Measurements from ENCODE around the gene P2RY8. TPM values are rescaled to one million over a fixed set of nuclear protein-coding genes. Genes with fewer than 3 reads are reported as not detected.

P2RY8 gene
- total and polyA plus RNA-seq, 2 of the 4 experiments (the other 2 are of a cell fraction): not detected

- no peak for TF ChIP-seq MXI1 (IDR thresholded peaks at IDR 0.05; ENCODE audit: borderline replicate concordance, low read depth, low read length)
- TF ChIP-seq, protein P1, sequence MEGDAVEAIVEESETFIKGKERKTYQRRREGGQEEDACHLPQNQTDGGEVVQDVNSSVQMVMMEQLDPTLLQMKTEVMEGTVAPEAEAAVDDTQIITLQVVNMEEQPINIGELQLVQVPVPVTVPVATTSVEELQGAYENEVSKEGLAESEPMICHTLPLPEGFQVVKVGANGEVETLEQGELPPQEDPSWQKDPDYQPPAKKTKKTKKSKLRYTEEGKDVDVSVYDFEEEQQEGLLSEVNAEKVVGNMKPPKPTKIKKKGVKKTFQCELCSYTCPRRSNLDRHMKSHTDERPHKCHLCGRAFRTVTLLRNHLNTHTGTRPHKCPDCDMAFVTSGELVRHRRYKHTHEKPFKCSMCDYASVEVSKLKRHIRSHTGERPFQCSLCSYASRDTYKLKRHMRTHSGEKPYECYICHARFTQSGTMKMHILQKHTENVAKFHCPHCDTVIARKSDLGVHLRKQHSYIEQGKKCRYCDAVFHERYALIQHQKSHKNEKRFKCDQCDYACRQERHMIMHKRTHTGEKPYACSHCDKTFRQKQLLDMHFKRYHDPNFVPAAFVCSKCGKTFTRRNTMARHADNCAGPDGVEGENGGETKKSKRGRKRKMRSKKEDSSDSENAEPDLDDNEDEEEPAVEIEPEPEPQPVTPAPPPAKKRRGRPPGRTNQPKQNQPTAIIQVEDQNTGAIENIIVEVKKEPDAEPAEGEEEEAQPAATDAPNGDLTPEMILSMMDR (conservative IDR thresholded peaks at IDR 0.05; ENCODE audit: low read depth, low read length): no peak
- no peak for TF ChIP-seq SMC3 (IDR thresholded peaks at IDR 0.05; ENCODE audit: low read depth, low read length)
- no peak for TF ChIP-seq RFX5 (IDR thresholded peaks at IDR 0.05; ENCODE audit: low read depth, low read length)
- TF ChIP-seq, protein P2, sequence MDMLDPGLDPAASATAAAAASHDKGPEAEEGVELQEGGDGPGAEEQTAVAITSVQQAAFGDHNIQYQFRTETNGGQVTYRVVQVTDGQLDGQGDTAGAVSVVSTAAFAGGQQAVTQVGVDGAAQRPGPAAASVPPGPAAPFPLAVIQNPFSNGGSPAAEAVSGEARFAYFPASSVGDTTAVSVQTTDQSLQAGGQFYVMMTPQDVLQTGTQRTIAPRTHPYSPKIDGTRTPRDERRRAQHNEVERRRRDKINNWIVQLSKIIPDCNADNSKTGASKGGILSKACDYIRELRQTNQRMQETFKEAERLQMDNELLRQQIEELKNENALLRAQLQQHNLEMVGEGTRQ (IDR thresholded peaks at IDR 0.05; ENCODE audit: low read depth, low read length): no peak
- TF ChIP-seq ELK1 (IDR thresholded peaks at IDR 0.05; ENCODE audit: borderline replicate concordance, low read depth, low read length): no peak
- TF ChIP-seq RAD21 (IDR thresholded peaks at IDR 0.05; ENCODE audit: low read length): no peak
- no peak for TF ChIP-seq FOS (IDR thresholded peaks at IDR 0.05; ENCODE audit: low read depth, low read length)
- no peak for TF ChIP-seq POLR2A (IDR thresholded peaks at IDR 0.05; ENCODE audit: low read depth, low read length)
- TF ChIP-seq BHLHE40 (IDR thresholded peaks at IDR 0.05; ENCODE audit: low read depth, low read length): no peak
- no peak for TF ChIP-seq NFE2L2 (IDR thresholded peaks at IDR 0.05; ENCODE audit: low read depth, low read length)
- TF ChIP-seq MAZ (IDR thresholded peaks at IDR 0.05; ENCODE audit: borderline replicate concordance, low read depth, low read length): no peak
Measured at GRCh38 chrX:1561164-1561563, 24.2 kb upstream of the P2RY8 start.

More at GRCh38 chrX:1561164-1561563, 24.2 kb upstream of the P2RY8 start:
- no peak overlapping the region for H2BK5ac ChIP-seq (ENCODE audit: low read depth, low read length, poor library complexity, severe bottlenecking)
- H4K91ac ChIP-seq (ENCODE audit: insufficient read depth, low read depth, low read length): no peak overlapping the region
- H3K23ac ChIP-seq (ENCODE audit: low read depth, low read length): no peak overlapping the region
- DNase-seq: no peak
- POLR2A ChIA-PET (ENCODE audit: unreplicated experiment): no interaction called here
- no peak overlapping the region for H2AK9ac ChIP-seq (replicated peaks; ENCODE audit: low read depth, low read length, poor library complexity)
- H4K8ac ChIP-seq (ENCODE audit: low read depth in 2 of 2, low read length in 2 of 2): no peak overlapping the region
- H3K79me1 ChIP-seq (ENCODE audit: low read depth in 1 of 2, low read length in 2 of 2): no peaks in the 10 kb centered on the region
- in situ Hi-C loops (cut with MboI; ENCODE audit: low sequenced_read_pairs) (no loop called here), intact Hi-C loops (cut with micrococcal nuclease) (no loop called here), dilution Hi-C loops (cut with HindIII; ENCODE audit: low sequenced_read_pairs, unreplicated experiment) (no loop called here)
- H4K20me1 ChIP-seq (ENCODE audit: insufficient read depth, low read length): no peaks in the 10 kb centered on the region
- H2AFZ ChIP-seq (replicated peaks; ENCODE audit: low read length, poor library complexity): no peak overlapping the region
- H3K18ac ChIP-seq (ENCODE audit: low read depth, low read length): no peak overlapping the region
- no peak overlapping the region for H2BK120ac ChIP-seq (ENCODE audit: low read depth, low read length)
- no peak overlapping the region for H3K56ac ChIP-seq (ENCODE audit: extremely low read depth, insufficient read depth, low read length)
- WGBS, 2 experiments (ENCODE audit: extremely low coverage in 2 of 2, insufficient read length in 1 of 2): 73% methylated on average over 1 of the region's 2 CpGs; no CpG with 5 or more reads in 1 of the 2 experiments
- no peaks in the 10 kb centered on the region for H3K36me3 ChIP-seq (ENCODE audit: control insufficient read depth, insufficient read depth, low read length)
- no peak overlapping the region for H4K5ac ChIP-seq (ENCODE audit: low read depth, low read length)
- H2BK20ac ChIP-seq (ENCODE audit: low read depth, low read length): no peak overlapping the region
- H3K27me3 ChIP-seq (ENCODE audit: control insufficient read depth, insufficient read depth, low read length): no peaks in the 10 kb centered on the region
- no peaks in the 10 kb centered on the region for H3K4me1 ChIP-seq (ENCODE audit: control insufficient read depth, insufficient read depth, low read length)
- no TSS peak for BruUV-seq (replicated peaks)
- peaks cover 6% of the 10 kb centered on the region for H3K9me3 ChIP-seq (ENCODE audit: control insufficient read depth, insufficient read depth, low read length)
- no peak overlapping the region for H3K4me3 ChIP-seq (ENCODE audit: insufficient read depth, low read depth, low read length)
- no peaks in the 10 kb centered on the region for H3K9me1 ChIP-seq (ENCODE audit: insufficient read depth, low read length)
- CTCF ChIA-PET: no interaction called here
- no peak overlapping the region for H3K4me2 ChIP-seq (ENCODE audit: low read depth, low read length)
- no peak overlapping the region for H2AK5ac ChIP-seq (ENCODE audit: low read depth, low read length)
- H3K9ac ChIP-seq (ENCODE audit: low read depth, low read length): no peak overlapping the region
- no peak overlapping the region for H2BK15ac ChIP-seq (ENCODE audit: low read depth, low read length)
- no peak overlapping the region for H3K14ac ChIP-seq (replicated peaks; ENCODE audit: low read depth, low read length)
- ATAC-seq (ENCODE audit: low read depth): no peak
- H3K27ac ChIP-seq (ENCODE audit: insufficient read depth, low read length): no peak overlapping the region
- no peak overlapping the region for H3K4ac ChIP-seq (ENCODE audit: low read depth, low read length)
